GM19099 (cell line): Measurements from ENCODE around the gene TEX44.

Source experiments
- POLR2A ChIP-seq: IDR thresholded peaks from 3 replicates; pipeline ENCODE4 v1.6.1; 2011; ENCODE audit warnings: low read depth; ENCODE audit not compliant: insufficient read length; ENCODE audit errors: extremely low read depth

TEX44 gene

GRCh38 chr2:231565887-231566594 lies 26.6 kb upstream of the TEX44 start:
- TF ChIP-seq POLR2A: no peak

- no peak for TF ChIP-seq POLR2A
Measured at GRCh38 chr2:231567159-231567558, 25.5 kb upstream of the TEX44 start.

- TF ChIP-seq POLR2A: no peak
Measured at GRCh38 chr2:231568098-231568784, 24.4 kb upstream of the TEX44 start.

GRCh38 chr2:231568785-231569435 lies 23.8 kb upstream of the TEX44 start:
- TF ChIP-seq POLR2A: no peak

- no peak for TF ChIP-seq POLR2A
Measured at GRCh38 chr2:231571661-231572191, 20.9 kb upstream of the TEX44 start.

- no peak for TF ChIP-seq POLR2A
Measured at GRCh38 chr2:231573096-231573495, 19.6 kb upstream of the TEX44 start.

- no peak for TF ChIP-seq POLR2A
Measured at GRCh38 chr2:231573698-231574421, 18.8 kb upstream of the TEX44 start.

GRCh38 chr2:231575612-231576256 lies 16.9 kb upstream of the TEX44 start:
- no peak for TF ChIP-seq POLR2A

- TF ChIP-seq POLR2A: no peak
Measured at GRCh38 chr2:231576465-231576864, 16.2 kb upstream of the TEX44 start.

- no peak for TF ChIP-seq POLR2A
Measured at GRCh38 chr2:231579560-231579959, 13.1 kb upstream of the TEX44 start.

- TF ChIP-seq POLR2A: no peak
Measured at GRCh38 chr2:231581328-231581727, 11.3 kb upstream of the TEX44 start.

- TF ChIP-seq POLR2A: no peak
Measured at GRCh38 chr2:231583982-231584381, 8.7 kb upstream of the TEX44 start.

- no peak for TF ChIP-seq POLR2A
Measured at GRCh38 chr2:231589656-231590055, 3.0 kb upstream of the TEX44 start.

- no peak for TF ChIP-seq POLR2A
Measured at GRCh38 chr2:231590614-231591013, 2.0 kb upstream of the TEX44 start.

GRCh38 chr2:231593666-231594065 lies 1.0 kb downstream of the TEX44 start:
- no peak for TF ChIP-seq POLR2A

GRCh38 chr2:231597014-231597611 lies 4.4 kb downstream of the TEX44 start:
- no peak for TF ChIP-seq POLR2A
